Measurements from ENCODE around the gene KCNQ1.

KCNQ1 gene

GRCh38 chr11:2724653-2725367, 280.0 kb downstream of the KCNQ1 start:
- Mint-ChIP-seq H3K4me3 (no peak overlapping the region), H3K4me1 (ENCODE audit: low read depth) (peaks cover 12% of the 10 kb centered on the region), H3K36me3 (ENCODE audit: low read depth) (peaks cover 23% of the 10 kb centered on the region), H3K27me3 (no peaks in the 10 kb centered on the region), H3K27ac (no peak overlapping the region), H3K9me3 (no peaks in the 10 kb centered on the region)
- intact Hi-C loops (cut with micrococcal nuclease) = no loop called here

GRCh38 chr11:2725368-2726300, 280.8 kb downstream of the KCNQ1 start:
- H3K9me3 Mint-ChIP-seq = no peaks in the 10 kb centered on the region
- no peaks in the 10 kb centered on the region for H3K27me3 Mint-ChIP-seq
- no peak overlapping the region for H3K4me3 Mint-ChIP-seq
- H3K4me1 Mint-ChIP-seq (ENCODE audit: low read depth) = peaks cover 12% of the 10 kb centered on the region
- intact Hi-C loops (cut with micrococcal nuclease) = no loop called here
- H3K36me3 Mint-ChIP-seq (ENCODE audit: low read depth) = peaks cover 27% of the 10 kb centered on the region
- H3K27ac Mint-ChIP-seq = no peak overlapping the region

DNA sequence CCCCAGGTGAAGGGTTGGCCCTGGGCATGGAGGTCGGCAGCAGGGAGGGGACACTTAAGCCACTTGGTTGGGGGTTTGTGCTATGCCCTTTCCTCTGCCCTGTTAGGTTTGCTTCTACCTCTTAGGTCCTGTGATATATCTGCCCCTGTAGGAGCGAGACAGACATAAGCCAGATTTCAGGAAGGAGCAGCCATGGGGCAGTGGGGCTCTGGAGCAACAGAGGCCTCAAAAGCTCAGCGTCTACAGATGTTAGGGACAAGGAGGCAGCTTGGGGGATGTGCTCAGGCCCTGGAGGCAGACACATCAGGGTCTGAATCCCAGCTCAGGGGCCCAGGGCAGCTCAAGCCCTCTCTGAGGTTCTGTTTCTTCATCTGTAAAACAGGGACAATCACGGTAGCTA, 282.2 kb downstream of the KCNQ1 start:
- H3K4me1 Mint-ChIP-seq (ENCODE audit: low read depth) = peaks cover 22% of the 10 kb centered on the region
- intact Hi-C loops (cut with micrococcal nuclease) = no loop called here
- no peak overlapping the region for H3K27ac Mint-ChIP-seq
- no peaks in the 10 kb centered on the region for H3K9me3 Mint-ChIP-seq
- no peaks in the 10 kb centered on the region for H3K27me3 Mint-ChIP-seq
- peaks cover 38% of the 10 kb centered on the region for H3K36me3 Mint-ChIP-seq (ENCODE audit: low read depth)
- H3K4me3 Mint-ChIP-seq = no peak overlapping the region

- Mint-ChIP-seq H3K4me1 (ENCODE audit: low read depth) (peaks cover 26% of the 10 kb centered on the region), H3K27me3 (no peaks in the 10 kb centered on the region), H3K27ac (no peak overlapping the region), H3K36me3 (ENCODE audit: low read depth) (peaks cover 48% of the 10 kb centered on the region), H3K4me3 (no peak overlapping the region), H3K9me3 (no peaks in the 10 kb centered on the region)
- intact Hi-C loops (cut with micrococcal nuclease) = no loop called here
These were observed 283.4 kb downstream of the KCNQ1 start for GRCh38 chr11:2728128-2728662.

- H3K27me3 Mint-ChIP-seq = no peaks in the 10 kb centered on the region
- H3K36me3 Mint-ChIP-seq (ENCODE audit: low read depth) = peaks cover 49% of the 10 kb centered on the region
- H3K27ac Mint-ChIP-seq = no peak overlapping the region
- no peak overlapping the region for H3K4me3 Mint-ChIP-seq
- intact Hi-C loops (cut with micrococcal nuclease) = no loop called here
- H3K9me3 Mint-ChIP-seq = no peaks in the 10 kb centered on the region
- peaks cover 26% of the 10 kb centered on the region for H3K4me1 Mint-ChIP-seq (ENCODE audit: low read depth)
These were observed 284.0 kb downstream of the KCNQ1 start for GRCh38 chr11:2728663-2729332.

GRCh38 chr11:2729841-2730240, 285.0 kb downstream of the KCNQ1 start:
- no peak overlapping the region for H3K27ac Mint-ChIP-seq
- intact Hi-C loops (cut with micrococcal nuclease) = no loop called here
- H3K27me3 Mint-ChIP-seq = no peaks in the 10 kb centered on the region
- peaks cover 26% of the 10 kb centered on the region for H3K4me1 Mint-ChIP-seq (ENCODE audit: low read depth)
- peaks cover 39% of the 10 kb centered on the region for H3K36me3 Mint-ChIP-seq (ENCODE audit: low read depth)
- no peaks in the 10 kb centered on the region for H3K9me3 Mint-ChIP-seq
- no peak overlapping the region for H3K4me3 Mint-ChIP-seq

DNA sequence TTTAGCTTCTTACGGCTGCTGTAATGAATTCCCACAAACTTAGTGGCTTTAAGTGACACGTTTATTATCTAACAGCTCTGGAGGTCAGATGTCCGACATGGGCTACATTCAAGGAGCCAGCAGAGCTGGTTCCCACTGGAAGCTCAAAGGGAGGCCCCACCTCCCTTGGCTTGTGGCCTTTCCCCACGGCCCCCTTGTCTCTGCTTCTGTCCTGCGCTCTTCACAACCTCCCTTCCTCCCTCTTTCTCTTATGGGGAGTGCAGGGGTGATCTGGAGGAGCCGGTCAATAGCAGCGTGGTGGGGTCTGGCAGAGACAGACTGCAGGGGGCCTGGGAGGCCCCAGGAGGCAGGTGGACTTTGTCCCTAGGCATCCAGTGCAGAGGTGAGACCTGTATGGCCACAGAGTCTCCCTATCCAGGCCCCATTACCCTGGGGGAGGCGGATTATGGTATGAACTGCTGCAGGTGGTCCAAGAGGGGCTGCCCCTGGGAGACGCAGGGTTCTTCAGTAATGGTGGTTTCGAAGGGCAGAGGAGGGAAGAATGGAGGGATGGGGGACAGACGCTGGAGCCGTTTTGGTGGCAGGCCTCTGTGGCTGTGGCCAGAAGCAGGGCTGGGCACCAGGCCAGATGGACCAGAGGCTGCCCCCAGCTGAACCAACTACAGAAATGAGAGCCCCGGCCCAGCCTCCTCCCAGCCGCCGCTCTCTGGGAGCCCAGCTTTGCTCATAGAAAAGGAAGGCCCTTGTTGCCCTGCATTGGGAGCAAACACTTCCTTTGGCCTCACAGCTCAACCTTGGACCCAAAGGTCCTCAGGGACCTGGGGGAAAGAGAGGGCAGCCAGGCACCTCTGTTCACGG, 285.7 kb downstream of the KCNQ1 start:
- H3K27ac Mint-ChIP-seq = no peak overlapping the region
- peaks cover 26% of the 10 kb centered on the region for H3K4me1 Mint-ChIP-seq (ENCODE audit: low read depth)
- H3K4me3 Mint-ChIP-seq = no peak overlapping the region
- no peaks in the 10 kb centered on the region for H3K9me3 Mint-ChIP-seq
- peaks cover 39% of the 10 kb centered on the region for H3K36me3 Mint-ChIP-seq (ENCODE audit: low read depth)
- intact Hi-C loops (cut with micrococcal nuclease) = no loop called here
- H3K27me3 Mint-ChIP-seq = no peaks in the 10 kb centered on the region

DNA sequence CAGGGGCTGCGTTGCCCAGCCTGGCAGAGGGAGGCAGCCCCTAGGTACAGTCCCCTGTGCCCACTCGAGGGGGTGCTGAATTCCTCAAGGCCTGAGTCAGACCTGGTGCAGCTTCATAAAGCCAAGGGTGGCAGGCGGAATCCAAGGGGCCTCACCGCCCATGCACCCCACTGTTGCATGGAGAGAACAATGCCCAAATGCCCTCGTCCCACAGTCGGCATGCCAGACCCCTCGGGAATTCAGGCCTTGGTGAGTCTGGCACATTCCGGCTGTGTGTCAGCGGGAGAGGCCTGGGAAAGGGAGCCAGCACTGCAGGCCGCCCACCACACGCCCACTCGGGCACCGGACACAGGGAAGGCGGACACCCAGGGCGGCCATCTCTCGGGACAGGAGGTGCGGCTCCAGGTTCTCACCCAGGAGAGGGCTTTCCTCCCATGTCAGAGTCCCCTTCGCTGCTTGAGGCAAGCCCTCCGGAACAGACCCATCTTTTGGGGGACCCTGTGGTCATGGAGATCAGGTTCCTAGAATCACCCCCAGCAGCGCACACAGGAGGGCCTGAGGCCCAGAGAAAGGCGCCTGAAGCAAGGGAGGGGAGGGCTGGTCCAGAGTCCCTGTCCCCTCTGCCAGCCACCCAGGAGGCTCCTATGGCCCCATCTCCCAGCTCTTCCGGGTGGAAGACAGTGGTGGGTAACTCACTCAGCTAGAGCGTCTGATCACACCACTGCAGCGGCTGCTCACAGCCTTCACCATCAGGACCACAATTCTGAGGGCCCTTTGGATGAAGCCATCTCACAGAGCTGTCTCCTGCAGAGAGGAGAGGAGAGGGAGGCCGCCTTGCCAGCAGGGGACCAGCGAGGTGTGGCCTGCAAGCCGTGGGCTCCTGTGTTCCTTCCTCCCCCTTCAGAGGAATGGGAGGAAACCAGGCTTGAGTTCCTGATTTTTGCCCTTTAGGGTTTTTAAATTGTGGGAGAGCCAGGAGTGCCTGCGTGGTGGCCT, 286.6 kb downstream of the KCNQ1 start:
- intact Hi-C loops (cut with micrococcal nuclease) = no loop called here
- peaks cover 39% of the 10 kb centered on the region for H3K36me3 Mint-ChIP-seq (ENCODE audit: low read depth)
- H3K27ac Mint-ChIP-seq = no peak overlapping the region
- H3K9me3 Mint-ChIP-seq = no peaks in the 10 kb centered on the region
- H3K27me3 Mint-ChIP-seq = no peaks in the 10 kb centered on the region
- H3K4me3 Mint-ChIP-seq = no peak overlapping the region
- H3K4me1 Mint-ChIP-seq (ENCODE audit: low read depth) = peaks cover 30% of the 10 kb centered on the region

DNA sequence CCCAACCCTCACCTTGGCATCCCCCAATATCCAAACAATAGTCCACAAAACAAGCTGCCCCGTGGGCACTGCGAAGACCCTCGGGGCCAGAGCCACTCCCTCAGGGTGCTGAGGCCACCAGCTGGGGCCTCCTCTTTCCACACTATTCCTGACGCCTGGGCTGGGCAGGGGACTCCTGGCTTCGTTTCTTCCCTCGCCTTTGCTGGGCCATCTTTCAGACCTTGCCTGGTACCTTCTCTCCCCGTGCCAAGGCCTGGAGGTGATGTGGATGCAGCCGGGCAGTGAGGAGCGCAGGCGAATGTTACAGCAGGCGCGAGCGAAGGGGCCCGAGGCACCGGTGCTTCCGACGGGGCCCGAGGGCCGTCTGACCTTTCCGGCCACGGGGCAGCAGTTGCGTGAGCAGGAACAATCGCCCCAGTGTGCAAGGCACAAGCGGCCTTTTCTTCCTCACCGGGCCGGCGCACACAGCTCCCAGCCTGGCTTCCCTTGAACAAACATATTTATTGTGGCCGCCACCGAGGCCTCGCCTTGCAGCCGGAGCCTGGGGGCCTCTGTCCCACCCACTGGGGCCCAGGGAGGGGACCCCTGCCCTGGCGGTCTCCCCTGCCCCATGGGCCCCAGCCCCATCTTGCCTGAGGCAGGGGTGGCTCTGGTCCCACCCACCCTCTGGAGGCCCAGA, 287.6 kb downstream of the KCNQ1 start:
- peaks cover 45% of the 10 kb centered on the region for H3K36me3 Mint-ChIP-seq (ENCODE audit: low read depth)
- no peaks in the 10 kb centered on the region for H3K27me3 Mint-ChIP-seq
- no peaks in the 10 kb centered on the region for H3K9me3 Mint-ChIP-seq
- intact Hi-C loops (cut with micrococcal nuclease) = no loop called here
- no peak overlapping the region for H3K27ac Mint-ChIP-seq
- peaks cover 35% of the 10 kb centered on the region for H3K4me1 Mint-ChIP-seq (ENCODE audit: low read depth)
- H3K4me3 Mint-ChIP-seq = no peak overlapping the region

- Mint-ChIP-seq H3K9me3 (no peaks in the 10 kb centered on the region), H3K4me1 (ENCODE audit: low read depth) (peaks cover 37% of the 10 kb centered on the region), H3K27ac (no peak overlapping the region), H3K4me3 (no peak overlapping the region), H3K36me3 (ENCODE audit: low read depth) (peaks cover 41% of the 10 kb centered on the region), H3K27me3 (no peaks in the 10 kb centered on the region)
- intact Hi-C loops (cut with micrococcal nuclease) = no loop called here
These were observed 288.3 kb downstream of the KCNQ1 start for GRCh38 chr11:2732940-2733628.

GRCh38 chr11:2734181-2735052, 289.6 kb downstream of the KCNQ1 start:
- Mint-ChIP-seq H3K4me3 (no peak overlapping the region), H3K4me1 (ENCODE audit: low read depth) (peaks cover 37% of the 10 kb centered on the region), H3K27me3 (no peaks in the 10 kb centered on the region), H3K36me3 (ENCODE audit: low read depth) (peaks cover 35% of the 10 kb centered on the region), H3K27ac (no peak overlapping the region), H3K9me3 (no peaks in the 10 kb centered on the region)
- intact Hi-C loops (cut with micrococcal nuclease) = no loop called here
